CD8-positive, alpha-beta memory T cell (primary cell): Measurements from ENCODE around the gene DUOX2. TPM values are rescaled to one million over a fixed set of nuclear protein-coding genes. Genes with fewer than 3 reads are reported as not detected.
"Not testable (repeated sequence)": the region's sequence is repeated elsewhere in the genome, so short reads cannot be mapped to it uniquely, and the experiment has no call there.

Experiments used
- CTCF ChIA-PET: fragments of 350-600 bp; sonication (Branson Sonifier 250); formaldehyde crosslinking; loops from one replicate; lab custom pipeline; 2021; ENCODE audit warnings: antibody characterized with exemption; lab: Charles Lee
- POLR2A ChIA-PET: fragments of 350-600 bp; sonication (Branson Sonifier 250); formaldehyde crosslinking; loops from one replicate; lab custom pipeline; 2021; ENCODE audit warnings: antibody characterized with exemption; lab: Charles Lee
- DNase-seq, 5 donors: peaks; one replicate each; pipeline versions ENCODE4 v3.0.0 to v3.0.0-alpha.2; 2020 to 2022; ENCODE audit warnings: mixed read lengths in 1 of 5
- H3K27ac ChIP-seq: one replicate; pipeline ENCODE4 v1.7.0; 2013; ENCODE audit warnings: low read depth, mild to moderate bottlenecking, low read length, moderate library complexity
- H3K27me3 ChIP-seq: 2 replicates; pipeline ENCODE4 v1.7.0; 2013; ENCODE audit warnings: low read length, mild to moderate bottlenecking; ENCODE audit not compliant: insufficient read depth, poor library complexity, severe bottlenecking
- H3K36me3 ChIP-seq: 2 replicates; pipeline ENCODE4 v1.7.0; 2013; ENCODE audit warnings: mild to moderate bottlenecking, low read length, moderate library complexity; ENCODE audit not compliant: insufficient read depth
- H3K4me1 ChIP-seq: 2 replicates; pipeline ENCODE4 v1.7.0; 2013; ENCODE audit warnings: mild to moderate bottlenecking, low read length, moderate library complexity; ENCODE audit not compliant: insufficient read depth
- H3K4me3 ChIP-seq: 2 replicates; pipeline ENCODE4 v1.7.0; 2013; ENCODE audit warnings: mild to moderate bottlenecking, low read length
- H3K9me3 ChIP-seq: 2 replicates; pipeline ENCODE4 v1.7.0; 2013; ENCODE audit warnings: mild to moderate bottlenecking, low read length
- H3K27ac Mint-ChIP-seq, 8 donors: one replicate each; pipeline ENCODE4 v1.8.0; 2020 to 2021; ENCODE audit warnings: mixed read lengths in 8 of 8, mild to moderate bottlenecking in 6 of 8, inconsistent platforms in 3 of 8, moderate library complexity in 3 of 8
- H3K27me3 Mint-ChIP-seq, 2 donors: one replicate each; pipeline ENCODE4 v1.8.0; 2020 to 2021; ENCODE audit warnings: mixed read lengths in 2 of 2, mild to moderate bottlenecking in 1 of 2, moderate library complexity in 1 of 2
- H3K36me3 Mint-ChIP-seq, 3 donors: one replicate each; pipeline ENCODE4 v1.8.0; 2020 to 2021; ENCODE audit warnings: mixed read lengths in 3 of 3, inconsistent platforms in 1 of 3, mild to moderate bottlenecking in 1 of 3
- H3K4me1 Mint-ChIP-seq, 3 donors: one replicate each; pipeline ENCODE4 v1.8.0; 2020 to 2021; ENCODE audit warnings: mixed read lengths in 3 of 3, inconsistent platforms in 1 of 3, mild to moderate bottlenecking in 1 of 3
- H3K4me3 Mint-ChIP-seq, 7 donors: one replicate each; pipeline ENCODE4 v1.8.0; 2020 to 2021; ENCODE audit warnings: mixed read lengths in 7 of 7, mild to moderate bottlenecking in 6 of 7, moderate library complexity in 4 of 7, inconsistent platforms in 2 of 7
- H3K9me3 Mint-ChIP-seq, 5 donors: one replicate each; pipeline ENCODE4 v1.8.0; 2020 to 2022; ENCODE audit warnings: mixed read lengths in 5 of 5, mild to moderate bottlenecking in 3 of 5, moderate library complexity in 2 of 5, inconsistent platforms in 1 of 5
- polyA plus RNA-seq: library from polyadenylated mRNA; unstranded; fragments of 300-500 nt; fragmentation: Illumina TruSeq; gene quantifications from one replicate; pipeline ENCODE4 v1.2.3, GENCODE V29; 2021
- total RNA-seq, 2 experiments: library from RNA; stranded (reverse); gene quantifications; one replicate each; pipeline ENCODE4 v1.2.3, GENCODE V29; 2021

The DUOX2 gene
- total and polyA plus RNA-seq, 3 experiments from 2014 or later: not detected

DNA sequence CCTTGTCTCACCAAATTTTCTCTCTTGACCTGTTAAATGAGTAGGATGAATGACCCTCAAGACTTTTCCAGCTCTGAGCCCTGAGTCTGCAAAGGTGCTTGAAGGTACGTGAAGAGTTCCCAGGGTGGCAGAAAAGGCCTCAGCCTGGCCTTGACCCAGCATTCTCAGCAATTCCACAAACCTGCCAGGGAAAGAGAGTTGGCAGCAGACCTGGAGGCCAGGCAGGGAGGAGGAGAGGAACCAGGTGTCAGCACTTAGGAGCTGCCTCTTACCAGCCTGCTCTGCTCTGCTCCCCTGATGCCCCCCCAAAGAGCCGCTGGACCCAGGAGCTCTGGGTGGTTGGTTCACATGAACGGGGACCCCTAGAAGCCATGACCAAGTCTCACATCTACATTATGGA lies 33.4 kb downstream of the DUOX2 start:
- POLR2A ChIA-PET, H3K27ac ChIP-seq, H3K36me3 ChIP-seq, H3K9me3 ChIP-seq, H3K27ac Mint-ChIP-seq, H3K36me3 Mint-ChIP-seq, H3K4me3 Mint-ChIP-seq, H3K9me3 Mint-ChIP-seq, DNase-seq, H3K4me3 ChIP-seq, H3K4me1 ChIP-seq, H3K4me1 Mint-ChIP-seq, H3K27me3 ChIP-seq: not testable (repeated sequence)
- CTCF ChIA-PET: interaction anchor here (1.4 kb wide), 1 partner anchor 38 kb away, joined by 3 read pairs; no protein-coding TSS in a partner anchor
- H3K27me3 Mint-ChIP-seq: peaks cover 0 to 17% of the 10 kb centered on the region in 2 donors

DNA sequence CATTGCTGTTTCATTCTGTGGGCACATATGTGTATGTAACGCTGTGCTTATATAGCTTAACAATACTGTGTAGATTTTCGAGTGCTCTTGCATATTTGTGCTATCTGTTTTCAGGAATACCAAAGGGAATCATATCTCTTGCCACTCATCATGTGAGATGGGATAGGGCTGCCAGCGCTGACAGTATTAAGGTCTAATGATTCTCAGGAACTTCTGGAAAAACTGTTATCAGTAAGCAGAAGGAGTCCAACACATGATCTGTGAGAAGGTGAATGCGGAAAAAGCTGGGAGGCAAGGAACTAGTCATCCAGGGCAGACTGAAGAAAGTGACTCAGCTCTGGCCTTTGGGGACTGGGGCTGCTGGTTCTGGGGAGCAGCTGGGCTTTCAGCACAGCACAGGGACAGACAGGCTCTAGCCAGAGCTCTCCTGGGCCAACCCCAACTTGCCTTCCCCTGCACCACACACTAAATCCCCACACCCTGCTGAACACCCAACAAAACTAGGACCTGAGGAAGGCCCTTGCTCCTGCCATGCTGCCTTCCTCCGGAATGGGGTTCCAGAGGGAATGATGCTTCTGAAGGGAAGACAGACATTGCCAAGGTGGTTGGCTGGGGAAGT lies 34.2 kb downstream of the DUOX2 start:
- H3K36me3 ChIP-seq, H3K4me1 ChIP-seq, H3K4me3 Mint-ChIP-seq, H3K4me3 ChIP-seq, H3K27me3 ChIP-seq, H3K27ac ChIP-seq, H3K36me3 Mint-ChIP-seq, H3K27ac Mint-ChIP-seq, H3K4me1 Mint-ChIP-seq, H3K27me3 Mint-ChIP-seq, POLR2A ChIA-PET, H3K9me3 ChIP-seq, CTCF ChIA-PET, DNase-seq, H3K9me3 Mint-ChIP-seq: not testable (repeated sequence)

DNA sequence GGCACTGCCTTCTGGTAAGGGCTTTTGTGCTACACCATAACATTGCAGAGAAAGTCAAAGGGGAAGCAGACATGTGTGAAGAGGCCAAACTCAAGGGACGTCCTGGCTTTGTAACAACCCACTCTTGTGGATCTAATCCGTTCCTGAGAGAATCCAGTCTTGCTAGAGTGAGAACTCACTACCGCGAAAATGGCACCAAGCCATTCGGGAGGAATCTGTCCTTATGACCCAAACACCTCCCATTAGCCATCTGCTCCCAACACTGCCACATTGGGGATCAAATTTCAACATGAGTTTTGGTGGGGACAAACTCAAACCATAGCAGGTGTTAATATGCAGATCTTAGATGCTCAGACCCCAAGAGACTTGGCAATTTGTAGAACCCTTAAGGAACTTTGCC lies 34.8 kb downstream of the DUOX2 start:
- H3K4me1 ChIP-seq, H3K9me3 ChIP-seq, H3K27me3 ChIP-seq, H3K36me3 Mint-ChIP-seq, H3K4me3 Mint-ChIP-seq, POLR2A ChIA-PET, H3K27ac Mint-ChIP-seq, H3K27me3 Mint-ChIP-seq, H3K4me1 Mint-ChIP-seq, H3K36me3 ChIP-seq, CTCF ChIA-PET, H3K9me3 Mint-ChIP-seq, DNase-seq, H3K4me3 ChIP-seq: not testable (repeated sequence)
- H3K27ac ChIP-seq: peak overlapping the region; percentile 16

DNA sequence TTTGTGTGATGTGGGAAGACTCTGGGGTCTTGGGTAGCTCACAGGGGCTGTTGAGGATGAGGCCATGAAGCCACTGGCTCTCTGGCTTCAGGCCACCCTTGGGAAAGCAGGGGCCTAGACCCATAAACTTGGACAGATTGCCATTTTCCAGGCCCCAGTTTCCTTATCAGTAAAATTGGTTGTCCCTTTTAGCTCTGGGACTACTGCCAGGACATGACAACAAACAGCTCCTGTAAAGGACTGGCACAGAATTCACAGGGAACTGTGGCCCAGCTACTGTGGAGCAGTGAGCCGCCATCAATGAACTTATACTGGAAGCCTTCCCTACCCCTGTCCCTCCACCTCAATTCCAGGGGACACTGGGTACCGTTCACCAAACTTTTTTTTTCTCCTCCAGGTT lies 36.6 kb downstream of the DUOX2 start:
- H3K27ac Mint-ChIP-seq, DNase-seq, H3K36me3 ChIP-seq, H3K4me3 Mint-ChIP-seq, H3K27me3 Mint-ChIP-seq, H3K4me1 ChIP-seq, H3K27ac ChIP-seq, POLR2A ChIA-PET, H3K4me1 Mint-ChIP-seq, H3K4me3 ChIP-seq, CTCF ChIA-PET, H3K9me3 ChIP-seq, H3K36me3 Mint-ChIP-seq, H3K27me3 ChIP-seq, H3K9me3 Mint-ChIP-seq: not testable (repeated sequence)

DNA sequence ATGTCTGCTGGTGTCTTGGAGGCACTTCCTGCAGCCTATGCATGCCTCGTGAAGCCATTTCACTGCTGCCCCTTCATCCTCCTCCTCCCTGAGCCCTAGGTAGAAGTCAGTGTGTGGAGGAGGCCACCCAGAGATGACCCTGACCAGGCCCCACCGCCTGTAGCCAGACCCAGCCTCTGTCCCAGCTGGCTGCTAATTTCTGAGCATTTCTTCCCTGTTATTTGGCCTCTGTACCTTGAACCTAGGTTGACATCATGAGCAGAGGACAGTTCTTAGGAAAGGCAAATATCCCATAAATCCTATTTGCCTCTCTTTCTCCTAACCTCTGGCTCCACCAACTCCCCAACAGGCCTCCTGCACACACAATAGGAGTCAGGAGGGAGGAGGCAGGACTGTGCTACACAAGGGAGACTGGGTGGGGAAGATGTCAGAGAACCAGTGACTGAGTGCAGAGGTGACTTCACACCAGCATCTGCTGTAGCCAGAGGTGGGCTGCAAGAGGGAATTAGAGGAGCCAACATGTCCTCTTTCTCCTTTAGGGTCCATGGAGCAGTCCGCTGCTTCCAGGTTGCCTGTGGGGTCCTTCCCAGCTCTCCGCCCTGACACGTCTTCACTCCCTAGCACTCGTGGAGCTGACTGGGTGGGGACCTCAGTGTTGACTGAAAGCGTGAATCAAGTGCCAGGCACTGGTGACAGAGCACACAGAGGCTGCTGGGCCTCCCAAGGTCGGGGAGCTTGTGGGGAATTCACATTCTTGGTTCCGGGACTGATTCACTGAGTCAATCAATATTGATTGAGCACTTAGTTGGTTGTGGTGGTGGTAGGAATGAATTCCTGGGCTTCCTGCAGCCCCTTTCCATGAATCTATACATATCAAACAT lies 38.3 kb downstream of the DUOX2 start:
- H3K27me3 Mint-ChIP-seq, H3K4me3 Mint-ChIP-seq, DNase-seq, H3K36me3 ChIP-seq, H3K27ac ChIP-seq, H3K27me3 ChIP-seq, H3K9me3 ChIP-seq, H3K9me3 Mint-ChIP-seq, POLR2A ChIA-PET, H3K36me3 Mint-ChIP-seq, H3K4me1 ChIP-seq, H3K27ac Mint-ChIP-seq, H3K4me1 Mint-ChIP-seq, CTCF ChIA-PET, H3K4me3 ChIP-seq: not testable (repeated sequence)

DNA sequence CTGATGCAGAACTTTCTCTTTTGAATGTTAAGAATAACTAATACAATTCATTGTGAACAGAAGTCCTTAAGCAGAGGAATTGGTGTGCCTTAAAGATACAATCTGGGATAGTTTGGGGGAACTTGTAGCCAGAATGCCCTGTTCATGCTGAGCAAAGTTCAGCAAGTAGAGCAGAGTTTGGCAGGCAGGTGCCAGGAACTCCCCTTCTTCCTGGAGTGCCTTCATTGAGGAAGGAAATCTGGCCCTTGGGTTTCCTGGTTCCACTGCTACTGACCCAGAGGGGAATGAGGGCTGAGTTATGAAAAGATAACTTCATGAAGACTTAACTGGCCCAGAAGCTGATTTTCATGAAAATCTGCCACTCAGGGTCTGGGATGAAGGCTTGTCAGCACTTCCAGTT lies 40.4 kb downstream of the DUOX2 start:
- DNase-seq, H3K9me3 ChIP-seq, POLR2A ChIA-PET, H3K36me3 ChIP-seq, H3K27me3 ChIP-seq, H3K27ac Mint-ChIP-seq, H3K27ac ChIP-seq, H3K4me3 ChIP-seq, H3K36me3 Mint-ChIP-seq, CTCF ChIA-PET, H3K4me1 ChIP-seq, H3K4me3 Mint-ChIP-seq, H3K4me1 Mint-ChIP-seq, H3K27me3 Mint-ChIP-seq, H3K9me3 Mint-ChIP-seq: not testable (repeated sequence)

DNA sequence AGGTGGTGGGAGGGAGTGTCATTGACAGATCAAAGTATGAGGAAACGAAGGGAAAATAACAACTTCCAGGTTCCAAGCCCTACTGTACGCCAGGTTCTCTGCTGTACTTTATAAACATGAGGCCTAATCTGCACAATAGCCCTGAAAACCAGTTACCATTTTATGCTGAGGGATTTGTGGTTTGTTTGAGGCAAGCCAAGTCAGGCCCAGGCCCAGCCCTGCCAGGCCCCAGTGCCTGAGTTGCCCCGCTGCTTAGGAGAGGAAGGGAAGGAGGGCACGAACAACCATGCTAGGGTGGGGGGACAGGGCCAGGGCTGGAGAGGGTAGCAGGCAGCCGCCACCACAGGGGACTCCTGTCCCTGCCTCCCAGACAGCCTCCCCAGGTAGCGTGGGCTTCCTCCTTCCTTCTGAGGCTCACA lies 44.0 kb downstream of the DUOX2 start:
- H3K4me3 ChIP-seq, H3K4me3 Mint-ChIP-seq, H3K4me1 Mint-ChIP-seq, H3K4me1 ChIP-seq, H3K9me3 Mint-ChIP-seq, H3K27me3 Mint-ChIP-seq, CTCF ChIA-PET, H3K27me3 ChIP-seq, POLR2A ChIA-PET, H3K36me3 ChIP-seq, H3K27ac ChIP-seq, DNase-seq, H3K9me3 ChIP-seq, H3K27ac Mint-ChIP-seq: not testable (repeated sequence)
- H3K36me3 Mint-ChIP-seq: peaks cover 0 to 16% (median 8%) of the 10 kb centered on the region in 3 donors

DNA sequence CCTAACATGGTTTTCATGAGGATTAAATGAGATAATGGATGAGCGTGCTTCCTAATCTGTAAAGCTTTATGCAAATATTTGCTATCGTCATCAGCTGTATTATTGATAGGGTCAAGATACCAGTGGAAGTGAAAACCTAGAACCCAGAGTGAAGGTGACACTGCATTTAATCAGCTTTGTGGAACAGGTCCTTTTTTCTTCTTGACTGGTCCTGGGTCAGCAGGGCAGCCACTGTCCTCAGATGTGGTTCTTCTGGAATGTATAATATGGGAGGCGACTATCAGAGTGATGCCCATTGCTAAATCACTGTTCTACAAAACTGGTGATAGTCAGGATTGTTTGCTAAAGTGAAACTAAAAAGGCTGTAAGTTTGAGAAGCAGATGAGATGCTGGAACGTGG lies 49.6 kb downstream of the DUOX2 start:
- Histone ChIP-seq H3K4me1 (no peaks in the 10 kb centered on the region), H3K9me3 (no peaks in the 10 kb centered on the region), H3K27ac (no peak overlapping the region), H3K36me3 (no peaks in the 10 kb centered on the region), H3K27me3 (no peaks in the 10 kb centered on the region), H3K4me3 (no peak overlapping the region)
- POLR2A ChIA-PET: no interaction called here
- no peaks in the 10 kb centered on the region for H3K9me3 Mint-ChIP-seq
- peak overlapping the region in 1 of 8 donors; percentile 27 for H3K27ac Mint-ChIP-seq
- H3K27me3 Mint-ChIP-seq: no peaks in the 10 kb centered on the region
- peaks cover 0 to 14% (median 9%) of the 10 kb centered on the region in 3 donors for H3K36me3 Mint-ChIP-seq
- H3K4me3 Mint-ChIP-seq: no peak overlapping the region
- peaks cover 0 to 6% (median 3%) of the 10 kb centered on the region in 3 donors for H3K4me1 Mint-ChIP-seq
- CTCF ChIA-PET: no interaction called here
- DNase-seq: no peak
